IPS DF 19.7 (cell line): ENCODE results near the gene TRAF3IP1.
"Not testable (repeated sequence)": the region's sequence is repeated elsewhere in the genome, so short reads cannot be mapped to it uniquely, and the experiment has no call there.

Source experiments
- DNase-seq: peaks from one replicate; pipeline ENCODE4 v3.0.0-alpha.2; 2013; ENCODE audit warnings: low read depth, low spot score

The TRAF3IP1 gene, protein sequence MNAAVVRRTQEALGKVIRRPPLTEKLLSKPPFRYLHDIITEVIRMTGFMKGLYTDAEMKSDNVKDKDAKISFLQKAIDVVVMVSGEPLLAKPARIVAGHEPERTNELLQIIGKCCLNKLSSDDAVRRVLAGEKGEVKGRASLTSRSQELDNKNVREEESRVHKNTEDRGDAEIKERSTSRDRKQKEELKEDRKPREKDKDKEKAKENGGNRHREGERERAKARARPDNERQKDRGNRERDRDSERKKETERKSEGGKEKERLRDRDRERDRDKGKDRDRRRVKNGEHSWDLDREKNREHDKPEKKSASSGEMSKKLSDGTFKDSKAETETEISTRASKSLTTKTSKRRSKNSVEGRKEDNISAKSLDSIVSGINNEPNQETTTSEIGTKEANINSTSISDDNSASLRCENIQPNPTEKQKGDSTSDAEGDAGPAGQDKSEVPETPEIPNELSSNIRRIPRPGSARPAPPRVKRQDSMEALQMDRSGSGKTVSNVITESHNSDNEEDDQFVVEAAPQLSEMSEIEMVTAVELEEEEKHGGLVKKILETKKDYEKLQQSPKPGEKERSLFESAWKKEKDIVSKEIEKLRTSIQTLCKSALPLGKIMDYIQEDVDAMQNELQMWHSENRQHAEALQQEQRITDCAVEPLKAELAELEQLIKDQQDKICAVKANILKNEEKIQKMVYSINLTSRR

DNA sequence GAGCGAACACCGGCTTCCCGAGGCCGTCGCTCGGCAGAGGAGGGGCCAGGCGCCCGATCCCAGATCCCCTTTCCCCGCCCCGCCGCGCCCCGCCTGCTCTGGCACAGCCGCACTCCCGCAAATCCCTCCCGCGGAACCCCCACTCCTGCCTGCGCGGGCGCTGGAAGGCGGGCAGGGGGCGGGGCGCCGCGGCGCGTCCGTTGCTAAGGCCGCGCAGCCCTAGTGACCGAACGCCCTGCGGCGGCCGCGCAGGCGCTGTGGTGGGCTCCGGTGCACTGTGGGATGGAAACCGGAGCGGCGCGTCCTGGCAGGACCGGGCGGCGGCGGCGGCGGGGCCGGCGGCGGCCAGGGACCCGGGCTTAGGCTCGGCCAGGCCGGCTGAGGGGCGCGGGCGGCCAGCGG, at the start of gene TRAF3IP1:
Gene TRAF3IP1, plus strand, starts transcription at position 273 of the 402 bp plus-strand sequence. CDS start 145 bp downstream, outside the sequence.
- DNase-seq, result peak; percentile 28

DNA sequence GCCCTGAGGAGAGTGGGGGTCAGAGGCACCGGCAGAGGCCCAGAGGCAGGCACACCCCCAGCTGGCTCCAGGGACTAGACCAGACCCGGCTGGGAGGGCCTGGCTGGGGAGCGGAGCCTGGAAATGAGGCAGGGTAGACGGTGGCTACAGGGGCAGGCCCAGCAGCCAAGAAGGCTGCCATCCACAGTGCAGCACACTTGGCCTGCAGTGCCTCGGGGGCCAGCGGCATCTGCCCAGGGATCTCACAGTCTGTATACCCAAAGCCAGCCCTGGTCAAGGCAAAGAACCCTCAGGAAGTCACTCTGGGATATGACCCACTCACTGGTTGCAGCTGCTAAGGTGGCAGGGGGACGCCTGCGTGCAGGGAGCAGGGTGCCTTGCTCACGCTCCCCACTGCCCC, 49.7 kb upstream of the TRAF3IP1 start:
- no peak for DNase-seq

DNA sequence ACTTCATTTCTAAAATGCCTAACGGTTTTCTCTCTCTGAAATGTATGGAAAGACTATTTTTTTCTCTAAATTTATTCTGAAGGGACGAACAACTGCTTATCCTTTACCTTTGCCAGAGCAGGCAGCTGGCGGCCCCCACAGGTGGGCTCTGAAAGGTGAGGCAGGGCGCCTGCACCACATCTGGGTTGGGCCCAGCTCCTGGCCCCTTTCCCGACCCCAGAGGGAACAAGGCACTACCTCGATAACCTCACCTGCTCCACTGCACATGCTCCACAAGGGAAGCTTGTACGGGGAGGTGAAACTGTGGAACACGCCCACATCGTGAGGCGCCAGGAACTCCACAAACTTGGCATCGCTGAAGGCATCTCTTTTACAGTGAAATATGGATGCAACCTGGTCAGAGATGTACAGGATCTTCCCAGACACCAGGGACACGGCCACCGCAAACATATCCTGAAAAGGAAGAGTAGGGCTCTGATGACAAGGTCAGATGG, 49.2 kb upstream of the TRAF3IP1 start:
- no peak for DNase-seq

DNA sequence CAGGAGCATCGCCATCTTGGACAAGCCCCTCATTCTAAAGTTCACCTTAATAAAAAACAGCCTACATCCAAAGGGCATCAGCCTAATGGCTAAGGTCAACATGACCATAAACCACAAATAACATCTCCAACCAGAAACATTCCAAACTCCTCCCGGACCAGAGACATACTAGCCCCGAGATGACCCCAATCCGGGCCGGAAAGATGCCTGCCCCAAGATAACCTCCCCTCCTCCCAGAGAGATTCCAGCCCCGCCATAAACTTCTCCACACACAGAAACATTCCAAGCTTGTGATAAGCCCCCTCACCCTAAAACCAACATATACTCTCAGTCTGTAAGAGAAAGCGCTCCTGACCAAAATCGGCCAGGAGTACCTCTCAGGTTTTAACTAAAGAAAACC, 48.6 kb upstream of the TRAF3IP1 start:
- not testable (repeated sequence) for DNase-seq

DNA sequence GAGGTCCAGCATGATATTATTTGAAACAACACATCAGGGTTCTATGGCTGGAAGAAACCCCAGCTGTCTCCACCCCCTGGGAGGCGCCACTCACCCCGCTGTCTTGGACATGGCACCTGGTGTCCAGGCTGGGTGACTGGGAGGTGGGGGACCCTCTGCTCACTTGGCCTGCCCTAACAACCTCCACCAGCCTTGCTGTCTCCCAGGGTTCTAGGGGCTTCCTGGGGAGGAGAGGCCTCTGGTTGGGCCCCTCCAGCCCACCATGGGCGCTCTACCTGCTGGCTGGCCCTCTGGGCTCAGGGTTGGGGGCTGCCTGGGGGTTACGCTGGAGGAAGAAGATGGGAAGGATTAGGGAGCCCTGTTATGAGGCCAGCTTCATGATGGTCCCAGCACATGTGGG, 48.2 kb upstream of the TRAF3IP1 start:
- DNase-seq, result no peak

DNA sequence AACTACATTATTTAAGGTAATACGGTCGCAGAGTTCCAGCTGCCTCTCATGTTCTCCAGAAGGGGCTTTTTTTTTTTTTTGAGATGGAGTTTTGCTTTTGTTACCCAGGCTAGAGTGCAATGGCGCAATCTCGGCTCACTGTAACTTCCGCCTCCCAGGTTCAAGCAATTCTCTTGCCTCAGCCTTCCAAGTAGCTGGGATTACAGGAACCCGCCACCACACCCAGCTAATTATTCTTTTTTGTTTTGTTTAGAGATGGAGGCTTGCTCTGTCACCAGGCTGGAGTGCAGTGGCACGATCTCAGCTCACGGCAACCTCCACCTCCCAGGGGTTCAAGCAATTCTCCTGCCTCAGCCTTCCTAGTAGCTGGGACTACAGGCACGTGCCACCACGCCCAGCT, 46.9 kb upstream of the TRAF3IP1 start:
- DNase-seq, result not testable (repeated sequence)

DNA sequence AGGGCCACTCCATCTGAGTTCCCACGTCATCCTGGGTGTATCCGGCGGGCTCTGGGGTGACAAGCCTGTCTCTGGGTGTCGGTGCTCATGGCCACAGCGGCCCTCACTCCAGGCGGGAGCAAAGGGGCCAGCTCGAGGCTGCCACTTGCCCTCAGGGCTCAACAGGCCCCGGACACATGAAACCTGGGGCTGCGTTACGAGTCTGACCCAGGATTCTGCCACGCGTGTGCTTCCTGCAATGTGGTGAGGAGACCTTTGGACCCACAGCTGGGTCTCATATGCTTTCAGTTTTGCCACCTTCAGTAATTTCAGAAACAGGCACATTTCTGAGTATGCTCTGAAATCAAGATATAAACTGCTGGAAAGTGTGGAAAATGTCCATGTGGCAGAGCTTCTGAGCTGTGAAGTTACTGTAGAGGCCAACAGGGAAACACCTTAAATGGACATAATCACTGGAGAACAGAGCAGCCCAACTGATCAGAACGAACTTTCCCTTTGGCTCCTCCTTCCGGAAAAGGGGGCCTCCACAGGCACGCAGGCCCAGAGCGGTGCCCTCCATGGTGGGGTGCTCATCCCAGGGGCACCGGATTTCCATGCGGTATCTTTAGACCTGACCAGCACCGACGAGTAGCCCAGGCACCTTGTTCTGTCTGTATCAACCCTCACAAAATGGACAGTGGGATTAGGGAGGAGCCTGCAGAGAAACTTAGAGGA, 46.0 kb upstream of the TRAF3IP1 start:
- DNase-seq, result no peak

DNA sequence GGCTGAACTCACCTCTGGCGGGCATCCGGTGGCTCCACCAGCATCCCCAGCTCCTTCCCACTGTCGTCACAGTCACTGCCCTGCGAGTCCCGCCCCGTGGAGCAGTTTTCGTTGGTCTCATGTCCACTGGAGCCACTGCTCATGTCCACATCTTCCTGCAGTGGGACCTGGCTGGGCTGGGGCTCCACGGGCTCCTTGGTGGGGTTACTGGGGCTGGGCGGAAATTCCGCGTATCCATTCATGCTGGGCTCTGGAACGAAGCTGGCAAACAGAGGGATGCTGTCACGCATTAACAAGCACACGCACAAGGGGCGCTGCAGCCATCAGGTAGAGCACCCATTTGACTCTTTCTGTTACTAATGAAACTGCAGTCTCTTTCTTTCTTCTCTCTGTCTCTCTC, 42.6 kb upstream of the TRAF3IP1 start:
- no peak for DNase-seq

DNA sequence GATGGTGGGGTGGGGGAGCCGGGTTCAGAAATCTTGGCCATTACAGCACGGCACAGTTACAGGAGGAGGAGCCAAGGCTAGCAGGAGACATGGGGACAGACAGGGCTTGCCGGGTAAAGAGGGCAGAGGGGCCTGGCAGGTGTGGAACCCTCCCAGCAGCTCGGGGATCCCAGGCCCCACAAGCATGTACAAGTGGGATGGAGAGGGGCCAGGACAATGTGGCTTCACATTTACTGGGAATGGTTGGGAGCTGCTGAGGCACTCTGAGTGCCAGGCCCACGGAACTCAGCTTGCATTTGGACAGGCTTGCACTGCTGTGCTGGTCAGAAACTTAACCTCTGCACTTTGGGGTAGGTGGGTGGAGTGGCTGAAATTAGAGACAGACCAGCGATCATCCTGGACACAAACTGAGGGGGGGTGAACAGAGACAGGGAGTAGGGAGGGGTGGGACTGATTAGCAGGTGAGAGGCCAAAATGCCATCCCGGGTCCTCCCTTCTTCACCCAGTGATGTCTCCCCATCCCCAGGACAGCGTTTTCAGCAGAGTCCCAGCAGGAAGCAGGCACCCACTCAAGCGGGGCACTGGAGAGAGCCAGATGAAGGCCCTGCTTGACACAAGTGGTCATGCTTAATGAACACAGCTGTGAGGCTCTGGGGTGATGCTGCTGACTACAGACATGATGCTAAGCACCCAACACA, 41.5 kb upstream of the TRAF3IP1 start:
- DNase-seq, result no peak

DNA sequence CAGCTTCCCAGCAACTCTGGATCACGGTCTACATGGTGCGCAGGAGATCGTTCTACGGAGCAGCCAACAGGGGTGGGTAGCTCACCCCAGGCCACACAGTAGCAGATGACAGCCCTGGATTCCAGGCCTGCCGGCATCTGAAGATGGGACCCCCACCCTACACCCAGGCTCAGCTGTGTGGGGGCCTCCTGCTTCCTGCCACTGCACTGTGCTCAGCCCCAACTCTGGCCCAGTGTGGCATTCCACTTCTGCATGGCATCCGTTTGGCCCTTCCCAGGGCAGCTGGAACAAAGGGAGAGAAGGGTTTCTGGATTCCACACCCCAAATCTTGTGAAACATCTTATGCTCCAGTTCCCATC, 41.0 kb upstream of the TRAF3IP1 start:
- DNase-seq, result no peak

DNA sequence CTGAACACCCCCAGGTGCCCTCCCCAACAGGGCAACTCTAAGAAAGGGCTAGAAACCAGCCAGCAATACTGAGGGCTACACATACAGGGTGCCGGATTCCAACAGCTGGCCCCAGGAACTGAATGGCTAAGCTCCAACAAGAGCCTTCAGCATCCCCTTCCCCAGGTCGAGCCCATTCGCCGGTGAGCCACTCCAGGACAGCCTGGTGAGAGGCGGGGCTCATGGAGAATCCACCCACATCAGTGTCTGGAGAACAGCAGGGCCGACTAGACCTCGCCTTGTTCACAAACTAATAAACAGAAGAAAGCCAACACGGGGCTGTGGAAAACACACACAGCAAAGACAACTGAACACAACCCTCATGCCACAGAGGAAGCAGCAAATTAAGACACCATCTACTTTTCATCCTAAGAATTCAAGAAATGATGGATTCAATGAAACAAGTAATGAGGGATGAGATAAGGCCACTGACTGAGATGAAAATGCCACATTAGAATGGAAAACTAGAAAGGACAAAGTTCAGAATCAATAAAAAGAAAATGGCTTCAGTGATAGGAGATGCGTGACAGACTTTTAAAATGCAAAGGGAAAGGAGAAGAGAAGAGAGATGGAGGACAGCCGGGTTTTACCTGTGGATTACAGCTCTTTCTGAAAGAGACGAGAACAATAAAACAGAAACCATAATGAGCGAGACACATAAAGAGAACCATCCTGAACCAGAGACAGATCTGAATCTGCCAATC, 40.1 kb upstream of the TRAF3IP1 start:
- no peak for DNase-seq

DNA sequence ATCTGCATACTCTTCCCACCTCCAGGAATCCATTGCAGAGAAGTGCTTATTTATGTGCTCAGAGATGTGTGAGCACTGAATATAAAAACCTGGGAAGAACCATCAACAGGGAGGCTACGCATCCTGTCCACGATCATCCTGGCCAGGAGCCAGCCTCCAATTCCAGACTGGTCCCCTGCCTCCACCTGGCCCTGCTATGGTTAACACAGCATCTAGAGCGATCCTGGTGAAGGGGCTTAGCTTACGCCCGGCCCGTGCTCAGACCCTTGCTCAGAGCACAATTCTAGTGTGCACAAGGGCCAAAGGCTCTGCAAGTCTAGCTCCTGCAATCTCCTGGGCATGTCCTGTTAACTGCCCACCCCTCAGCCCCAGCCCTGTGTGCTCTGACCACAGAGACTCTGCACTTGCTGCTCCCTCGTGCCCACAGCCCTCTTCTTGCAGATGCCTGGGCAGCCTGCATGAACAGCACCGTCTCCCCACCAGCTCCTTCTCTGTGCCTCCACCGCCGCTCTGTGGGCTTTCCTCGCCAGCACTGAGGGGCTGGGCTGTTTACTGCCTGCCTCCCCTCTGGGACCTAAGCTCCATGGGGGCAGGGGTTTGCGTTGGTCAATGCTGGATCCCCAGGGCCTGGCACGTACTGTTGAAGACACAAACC, 38.4 kb upstream of the TRAF3IP1 start:
- no peak for DNase-seq

DNA sequence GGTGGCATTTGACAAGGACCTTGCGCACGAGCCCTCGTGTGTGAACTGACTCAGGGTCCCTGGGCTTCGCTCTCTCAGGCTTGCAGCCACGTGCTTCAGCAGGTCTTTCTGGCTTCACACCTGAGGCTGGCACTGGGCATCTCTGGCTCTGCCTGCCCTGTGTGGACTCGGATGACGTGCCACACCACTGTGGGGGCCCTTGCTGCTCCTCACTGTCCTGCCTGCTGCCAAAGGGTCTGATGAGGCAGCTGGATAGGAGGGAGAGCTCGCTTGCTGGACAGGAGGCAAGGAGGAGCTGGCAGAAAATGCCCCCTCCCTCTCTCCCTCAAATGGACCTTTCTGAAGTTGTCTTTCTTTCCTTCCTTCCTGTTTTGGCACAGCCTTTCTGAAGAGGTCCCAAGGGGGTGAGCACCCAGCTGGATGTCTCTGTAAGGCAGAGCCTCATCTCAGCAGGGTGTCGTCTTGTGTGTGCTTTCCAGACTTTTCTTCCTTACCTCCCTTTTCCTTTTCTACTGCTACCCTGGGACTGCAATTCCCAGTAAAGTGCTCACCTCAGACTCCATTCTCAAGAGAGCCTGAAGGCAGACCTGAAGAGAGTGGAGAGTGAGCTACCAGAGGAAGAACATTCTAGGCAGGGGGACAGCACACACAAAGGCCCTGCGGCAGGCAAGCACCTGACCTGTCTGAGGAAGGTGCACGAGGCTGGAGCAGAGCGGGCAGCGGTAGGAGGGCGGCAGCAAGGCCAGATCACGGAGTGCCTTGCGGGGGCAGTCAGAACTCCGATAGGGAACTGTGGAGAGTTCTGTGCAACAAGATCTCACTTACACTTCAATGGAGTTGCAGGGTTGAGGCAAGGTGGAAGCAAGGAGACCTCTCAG, 37.2 kb upstream of the TRAF3IP1 start:
- DNase-seq, result no peak

DNA sequence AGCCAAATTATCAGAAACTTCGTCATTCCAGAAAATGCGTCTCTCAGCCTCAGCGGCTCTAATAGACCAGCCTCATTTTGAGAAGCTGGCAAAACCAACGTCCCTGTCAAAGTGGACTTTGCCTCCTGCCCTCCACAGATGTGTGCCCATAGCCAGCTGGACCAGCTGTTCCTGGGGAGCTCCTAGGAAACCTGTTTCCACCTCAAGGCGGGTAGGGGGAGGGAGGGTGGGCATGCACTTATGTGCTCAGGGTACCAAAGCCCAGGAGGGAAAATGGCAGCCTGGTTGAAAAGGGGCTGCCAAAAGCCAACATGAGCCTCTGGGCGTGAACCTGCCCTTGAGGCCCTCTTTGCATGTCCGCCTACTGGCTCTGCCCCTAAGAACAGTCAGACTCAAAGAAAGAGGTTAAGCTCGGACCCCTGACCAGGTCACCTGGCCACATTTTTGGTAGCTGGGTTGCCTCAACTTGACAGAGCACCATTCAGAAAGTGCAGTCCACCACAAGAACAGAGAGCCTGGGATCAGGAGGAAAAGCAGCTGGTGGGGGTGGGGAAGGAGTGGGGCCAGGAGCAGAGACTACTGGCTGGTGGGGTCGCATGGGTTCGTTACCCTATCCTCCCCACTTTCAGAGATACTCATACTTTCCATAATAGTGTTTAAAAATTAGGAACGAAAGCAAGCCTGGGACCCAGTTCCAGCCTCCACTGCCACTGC, 35.4 kb upstream of the TRAF3IP1 start:
- DNase-seq, result no peak

DNA sequence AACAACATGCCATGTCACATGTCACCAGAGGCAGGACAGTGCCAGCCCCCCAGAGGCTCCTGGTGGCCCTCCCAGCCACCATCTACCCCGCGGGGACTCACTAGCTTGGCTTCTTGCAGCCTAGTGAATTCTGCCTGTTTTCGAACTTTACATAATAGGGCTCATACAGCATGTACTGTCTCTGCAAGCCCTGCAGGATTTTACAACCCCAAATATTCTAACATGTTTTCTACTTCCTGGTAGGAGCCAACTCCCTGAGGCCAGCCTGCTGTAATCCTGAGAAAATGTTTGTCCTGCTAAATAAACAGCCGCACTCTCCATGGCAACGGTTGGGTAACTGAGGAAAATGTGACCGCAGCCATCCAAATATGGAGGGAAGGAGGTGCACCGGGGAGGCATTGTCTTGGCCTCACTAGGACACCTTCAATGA, 34.6 kb upstream of the TRAF3IP1 start:
- no peak for DNase-seq

DNA sequence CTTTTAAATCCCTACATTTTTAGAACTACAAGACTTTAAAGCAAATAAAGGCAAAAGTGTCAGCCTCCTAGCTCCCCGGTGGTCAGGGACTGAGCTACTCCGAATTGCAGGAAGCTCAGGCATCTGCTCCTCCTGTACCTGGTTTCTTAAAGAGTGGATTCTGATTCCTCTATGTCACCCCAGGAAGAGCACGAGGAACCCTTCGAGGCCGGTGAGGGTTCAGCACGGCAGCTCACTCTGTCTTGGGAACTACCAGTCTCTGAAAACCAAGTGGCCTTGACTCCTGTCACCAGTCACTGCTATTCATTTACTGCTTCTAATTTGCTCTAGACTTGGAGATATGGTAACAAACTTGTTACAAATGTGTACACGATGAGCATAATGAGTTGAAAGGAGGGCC, 34.2 kb upstream of the TRAF3IP1 start:
- DNase-seq, result no peak

DNA sequence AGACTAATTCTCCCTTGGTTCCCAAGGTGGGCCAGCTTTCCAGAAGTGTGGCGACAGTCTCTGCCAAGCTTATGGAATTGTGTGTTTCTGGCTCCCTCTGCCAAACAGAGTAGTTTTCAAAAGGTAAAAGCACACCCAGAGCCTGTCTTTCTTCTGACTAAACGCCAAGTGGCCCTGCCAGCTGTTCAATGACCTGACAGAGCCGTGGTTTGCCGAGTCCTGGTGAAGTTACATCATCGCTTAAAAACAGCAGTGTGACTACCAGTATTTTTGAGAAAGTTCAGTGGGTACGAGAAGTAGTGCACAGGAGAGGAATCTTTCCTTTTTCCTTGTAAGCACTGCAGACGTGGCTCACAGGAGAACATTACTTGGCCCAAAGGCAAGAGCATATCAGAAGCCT, 33.8 kb upstream of the TRAF3IP1 start:
- no peak for DNase-seq

DNA sequence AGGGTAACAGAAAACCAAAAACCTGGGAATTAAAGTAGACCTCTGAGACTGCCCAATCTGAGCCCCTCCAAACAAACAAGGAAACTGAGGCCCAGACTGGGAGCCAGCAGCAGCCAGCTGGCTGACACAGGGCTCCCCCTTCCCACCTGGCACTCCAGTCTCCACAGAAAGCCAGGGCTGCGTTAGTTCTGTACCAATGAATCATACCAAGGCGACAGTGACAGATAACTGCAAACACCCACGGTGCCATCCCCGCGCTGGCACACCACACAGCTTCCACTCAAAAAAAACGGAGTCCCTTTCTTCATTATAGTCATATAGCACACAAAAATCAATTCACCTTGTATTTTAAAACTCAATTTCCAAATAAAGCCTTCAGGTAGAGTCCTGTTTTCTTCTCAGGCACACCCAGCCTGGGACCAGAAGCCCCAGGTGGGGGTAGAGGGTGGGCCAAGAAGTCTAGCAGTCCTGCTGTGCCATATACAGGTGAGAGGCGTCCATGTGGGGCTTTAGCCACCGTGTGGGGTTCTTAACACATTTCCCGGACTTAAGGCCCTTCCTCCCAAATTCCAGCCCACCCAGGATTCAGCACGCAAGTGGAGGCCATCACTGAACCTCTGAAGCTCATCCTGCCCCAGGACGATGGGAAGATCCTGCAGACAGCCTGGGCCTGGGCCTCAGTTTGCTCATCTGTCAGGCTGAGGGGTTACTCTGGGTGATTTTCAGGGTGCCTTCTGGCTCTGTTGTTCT, 33.2 kb upstream of the TRAF3IP1 start:
- no peak for DNase-seq
